ENCODE measurements around the gene PRLHR.

PRLHR gene

DNA sequence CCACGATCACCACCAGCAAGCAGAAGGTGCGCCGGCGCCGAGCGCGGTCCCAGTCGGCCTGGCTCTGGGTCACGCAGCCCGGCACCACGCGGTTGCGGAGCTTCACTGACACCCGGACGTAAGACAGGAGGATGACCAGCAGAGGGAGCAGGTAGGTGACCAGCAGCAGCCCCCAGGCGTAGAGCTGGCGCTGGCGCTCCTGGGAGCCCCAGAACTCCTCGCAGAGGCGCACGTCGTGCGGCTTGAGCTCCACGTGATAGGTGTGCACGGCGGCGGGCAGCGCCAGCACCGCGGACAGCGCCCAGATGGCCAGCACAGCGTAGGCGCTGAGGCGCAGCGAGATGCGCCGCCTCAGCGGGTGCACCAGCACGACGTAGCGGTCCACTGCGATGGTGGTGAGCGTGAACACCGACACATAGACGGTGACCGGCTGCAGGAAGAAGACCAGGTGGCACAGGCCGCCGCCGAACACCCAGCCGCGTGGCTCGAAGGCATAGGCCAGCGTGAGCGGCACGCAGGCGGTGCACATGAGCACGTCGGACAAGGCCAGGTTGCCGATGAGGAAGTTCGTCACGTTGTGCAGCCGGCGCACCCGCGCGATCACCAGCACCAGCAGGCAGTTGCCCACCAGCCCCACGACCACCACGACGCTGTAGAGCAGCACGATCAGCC, 920 bp downstream of the PRLHR start:
- no peak for TF ChIP-seq ZNF8 (CRISPR knock-in tag; IDR thresholded peaks at IDR 0.05)
- TF ChIP-seq, protein P1, sequence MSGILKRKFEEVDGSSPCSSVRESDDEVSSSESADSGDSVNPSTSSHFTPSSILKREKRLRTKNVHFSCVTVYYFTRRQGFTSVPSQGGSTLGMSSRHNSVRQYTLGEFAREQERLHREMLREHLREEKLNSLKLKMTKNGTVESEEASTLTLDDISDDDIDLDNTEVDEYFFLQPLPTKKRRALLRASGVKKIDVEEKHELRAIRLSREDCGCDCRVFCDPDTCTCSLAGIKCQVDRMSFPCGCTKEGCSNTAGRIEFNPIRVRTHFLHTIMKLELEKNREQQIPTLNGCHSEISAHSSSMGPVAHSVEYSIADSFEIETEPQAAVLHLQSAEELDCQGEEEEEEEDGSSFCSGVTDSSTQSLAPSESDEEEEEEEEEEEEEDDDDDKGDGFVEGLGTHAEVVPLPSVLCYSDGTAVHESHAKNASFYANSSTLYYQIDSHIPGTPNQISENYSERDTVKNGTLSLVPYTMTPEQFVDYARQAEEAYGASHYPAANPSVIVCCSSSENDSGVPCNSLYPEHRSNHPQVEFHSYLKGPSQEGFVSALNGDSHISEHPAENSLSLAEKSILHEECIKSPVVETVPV (CRISPR knock-in tag; IDR thresholded peaks at IDR 0.05): no peak
- TF ChIP-seq ZNF70 (CRISPR knock-in tag; IDR thresholded peaks at IDR 0.05): no peak
- TF ChIP-seq, protein P2, sequence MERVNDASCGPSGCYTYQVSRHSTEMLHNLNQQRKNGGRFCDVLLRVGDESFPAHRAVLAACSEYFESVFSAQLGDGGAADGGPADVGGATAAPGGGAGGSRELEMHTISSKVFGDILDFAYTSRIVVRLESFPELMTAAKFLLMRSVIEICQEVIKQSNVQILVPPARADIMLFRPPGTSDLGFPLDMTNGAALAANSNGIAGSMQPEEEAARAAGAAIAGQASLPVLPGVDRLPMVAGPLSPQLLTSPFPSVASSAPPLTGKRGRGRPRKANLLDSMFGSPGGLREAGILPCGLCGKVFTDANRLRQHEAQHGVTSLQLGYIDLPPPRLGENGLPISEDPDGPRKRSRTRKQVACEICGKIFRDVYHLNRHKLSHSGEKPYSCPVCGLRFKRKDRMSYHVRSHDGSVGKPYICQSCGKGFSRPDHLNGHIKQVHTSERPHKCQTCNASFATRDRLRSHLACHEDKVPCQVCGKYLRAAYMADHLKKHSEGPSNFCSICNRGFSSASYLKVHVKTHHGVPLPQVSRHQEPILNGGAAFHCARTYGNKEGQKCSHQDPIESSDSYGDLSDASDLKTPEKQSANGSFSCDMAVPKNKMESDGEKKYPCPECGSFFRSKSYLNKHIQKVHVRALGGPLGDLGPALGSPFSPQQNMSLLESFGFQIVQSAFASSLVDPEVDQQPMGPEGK (CRISPR knock-in tag; IDR thresholded peaks at IDR 0.05; ENCODE audit: borderline replicate concordance): no peak
- TF ChIP-seq, protein P3, sequence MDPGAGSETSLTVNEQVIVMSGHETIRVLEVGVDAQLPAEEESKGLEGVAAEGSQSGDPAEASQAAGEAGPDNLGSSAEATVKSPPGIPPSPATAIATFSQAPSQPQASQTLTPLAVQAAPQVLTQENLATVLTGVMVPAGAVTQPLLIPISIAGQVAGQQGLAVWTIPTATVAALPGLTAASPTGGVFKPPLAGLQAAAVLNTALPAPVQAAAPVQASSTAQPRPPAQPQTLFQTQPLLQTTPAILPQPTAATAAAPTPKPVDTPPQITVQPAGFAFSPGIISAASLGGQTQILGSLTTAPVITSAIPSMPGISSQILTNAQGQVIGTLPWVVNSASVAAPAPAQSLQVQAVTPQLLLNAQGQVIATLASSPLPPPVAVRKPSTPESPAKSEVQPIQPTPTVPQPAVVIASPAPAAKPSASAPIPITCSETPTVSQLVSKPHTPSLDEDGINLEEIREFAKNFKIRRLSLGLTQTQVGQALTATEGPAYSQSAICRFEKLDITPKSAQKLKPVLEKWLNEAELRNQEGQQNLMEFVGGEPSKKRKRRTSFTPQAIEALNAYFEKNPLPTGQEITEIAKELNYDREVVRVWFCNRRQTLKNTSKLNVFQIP (CRISPR knock-in tag; IDR thresholded peaks at IDR 0.05; ENCODE audit: borderline replicate concordance, low read depth): no peak
- TF ChIP-seq ESRRG (CRISPR knock-in tag; IDR thresholded peaks at IDR 0.05): no peak
- no peak for TF ChIP-seq ZFP3 (CRISPR knock-in tag; IDR thresholded peaks at IDR 0.05)
- no peak for TF ChIP-seq PPARA (CRISPR knock-in tag; IDR thresholded peaks at IDR 0.05; ENCODE audit: borderline replicate concordance)
- no peak for TF ChIP-seq ZC3H10 (CRISPR knock-in tag; IDR thresholded peaks at IDR 0.05)
- TF ChIP-seq GLIS3 (CRISPR knock-in tag; IDR thresholded peaks at IDR 0.05): no peak
- TF ChIP-seq ARNTL (CRISPR knock-in tag; IDR thresholded peaks at IDR 0.05; ENCODE audit: borderline replicate concordance, low read depth): no peak
- peak; percentile 45; the same call in 2 of the 3 replicates for ATAC-seq

DNA sequence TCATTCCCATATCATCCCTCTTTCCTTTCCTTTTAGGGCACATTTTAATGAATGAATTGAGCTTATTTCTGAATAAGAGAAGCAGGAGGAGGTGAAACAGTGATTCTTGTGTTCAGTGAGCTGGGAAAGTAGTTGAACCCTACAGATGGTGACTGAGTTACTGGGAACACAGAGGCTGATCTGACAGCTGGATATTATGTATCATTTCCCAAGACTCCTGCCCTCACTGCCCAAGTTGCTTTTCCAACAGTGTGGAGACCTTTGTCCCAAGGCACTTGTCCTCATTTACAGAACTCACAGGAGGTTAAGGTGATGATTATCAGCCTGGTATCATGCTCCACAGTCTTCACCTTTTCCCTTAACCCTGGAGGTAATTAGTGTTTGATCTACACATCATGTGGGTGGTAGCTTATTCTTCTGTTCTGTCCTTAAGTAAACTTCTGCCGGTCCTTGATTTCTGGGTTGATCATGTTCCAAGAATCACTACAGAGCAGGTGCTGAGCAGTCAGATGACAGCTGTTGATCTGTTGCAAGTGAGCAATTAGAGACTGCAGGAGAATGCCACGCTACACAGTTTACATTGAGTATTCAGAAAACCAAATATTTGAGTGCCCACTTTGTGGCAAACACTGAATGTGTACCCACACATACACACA, 2.6 kb downstream of the PRLHR start:
- ATAC-seq: no peak
- TF ChIP-seq TOX (CRISPR knock-in tag; IDR thresholded peaks at IDR 0.05; ENCODE audit: borderline replicate concordance) (no peak), CSDC2 (CRISPR knock-in tag; IDR thresholded peaks at IDR 0.05) (no peak), PPARA (CRISPR knock-in tag; IDR thresholded peaks at IDR 0.05; ENCODE audit: borderline replicate concordance) (no peak), TCF4 (CRISPR knock-in tag; IDR thresholded peaks at IDR 0.05; ENCODE audit: borderline replicate concordance) (no peak), ZNF565 (CRISPR knock-in tag; conservative IDR thresholded peaks at IDR 0.05; ENCODE audit: low read depth) (no peak), ZC3H10 (CRISPR knock-in tag; IDR thresholded peaks at IDR 0.05) (no peak), RARB (CRISPR knock-in tag; IDR thresholded peaks at IDR 0.05) (no peak), ZFP3 (CRISPR knock-in tag; IDR thresholded peaks at IDR 0.05) (no peak), ZFP30 (CRISPR knock-in tag; IDR thresholded peaks at IDR 0.05) (no peak), ZNF70 (CRISPR knock-in tag; IDR thresholded peaks at IDR 0.05) (no peak), ARNTL (CRISPR knock-in tag; IDR thresholded peaks at IDR 0.05; ENCODE audit: borderline replicate concordance, low read depth) (no peak), ESRRG (CRISPR knock-in tag; IDR thresholded peaks at IDR 0.05) (no peak), SNAI2 (CRISPR knock-in tag; IDR thresholded peaks at IDR 0.05) (no peak), OSR1 (CRISPR knock-in tag; IDR thresholded peaks at IDR 0.05) (no peak)
- TF ChIP-seq, protein P1 (CRISPR knock-in tag; IDR thresholded peaks at IDR 0.05): no peak
- TF ChIP-seq, protein P4, sequence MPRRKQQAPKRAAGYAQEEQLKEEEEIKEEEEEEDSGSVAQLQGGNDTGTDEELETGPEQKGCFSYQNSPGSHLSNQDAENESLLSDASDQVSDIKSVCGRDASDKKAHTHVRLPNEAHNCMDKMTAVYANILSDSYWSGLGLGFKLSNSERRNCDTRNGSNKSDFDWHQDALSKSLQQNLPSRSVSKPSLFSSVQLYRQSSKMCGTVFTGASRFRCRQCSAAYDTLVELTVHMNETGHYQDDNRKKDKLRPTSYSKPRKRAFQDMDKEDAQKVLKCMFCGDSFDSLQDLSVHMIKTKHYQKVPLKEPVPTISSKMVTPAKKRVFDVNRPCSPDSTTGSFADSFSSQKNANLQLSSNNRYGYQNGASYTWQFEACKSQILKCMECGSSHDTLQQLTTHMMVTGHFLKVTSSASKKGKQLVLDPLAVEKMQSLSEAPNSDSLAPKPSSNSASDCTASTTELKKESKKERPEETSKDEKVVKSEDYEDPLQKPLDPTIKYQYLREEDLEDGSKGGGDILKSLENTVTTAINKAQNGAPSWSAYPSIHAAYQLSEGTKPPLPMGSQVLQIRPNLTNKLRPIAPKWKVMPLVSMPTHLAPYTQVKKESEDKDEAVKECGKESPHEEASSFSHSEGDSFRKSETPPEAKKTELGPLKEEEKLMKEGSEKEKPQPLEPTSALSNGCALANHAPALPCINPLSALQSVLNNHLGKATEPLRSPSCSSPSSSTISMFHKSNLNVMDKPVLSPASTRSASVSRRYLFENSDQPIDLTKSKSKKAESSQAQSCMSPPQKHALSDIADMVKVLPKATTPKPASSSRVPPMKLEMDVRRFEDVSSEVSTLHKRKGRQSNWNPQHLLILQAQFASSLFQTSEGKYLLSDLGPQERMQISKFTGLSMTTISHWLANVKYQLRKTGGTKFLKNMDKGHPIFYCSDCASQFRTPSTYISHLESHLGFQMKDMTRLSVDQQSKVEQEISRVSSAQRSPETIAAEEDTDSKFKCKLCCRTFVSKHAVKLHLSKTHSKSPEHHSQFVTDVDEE (CRISPR knock-in tag; IDR thresholded peaks at IDR 0.05): no peak
- TF ChIP-seq, protein P2 (CRISPR knock-in tag; IDR thresholded peaks at IDR 0.05; ENCODE audit: borderline replicate concordance): no peak
